Measurements from ENCODE around the gene TMEM100.
A peak's percentile ranks its signal among the peaks of the same experiment; 100 is the strongest.

Gene TMEM100

DNA sequence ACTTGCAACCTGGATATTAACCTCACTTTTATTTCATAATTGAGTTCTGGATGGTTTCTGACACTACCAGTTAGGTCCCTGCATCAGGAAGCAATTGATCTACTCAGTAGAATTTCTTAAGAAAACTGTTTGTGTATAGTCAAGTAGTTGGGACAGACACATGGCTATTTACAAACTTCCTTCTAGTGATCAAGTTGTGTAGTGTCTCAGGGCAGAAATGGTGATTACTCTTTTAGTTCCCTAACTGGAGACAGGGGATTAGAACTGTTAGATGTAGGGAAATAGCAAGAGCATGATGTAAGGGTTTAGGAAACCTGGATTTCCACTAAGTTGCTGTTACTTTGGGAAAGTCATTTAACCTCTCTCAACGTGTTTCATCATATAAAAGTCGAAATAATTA is 30.4 kb downstream of the TMEM100 start:
- no peaks in the 10 kb centered on the region for H3K4me1 ChIP-seq (ENCODE audit: low read length)
- TF ChIP-seq, protein P1, sequence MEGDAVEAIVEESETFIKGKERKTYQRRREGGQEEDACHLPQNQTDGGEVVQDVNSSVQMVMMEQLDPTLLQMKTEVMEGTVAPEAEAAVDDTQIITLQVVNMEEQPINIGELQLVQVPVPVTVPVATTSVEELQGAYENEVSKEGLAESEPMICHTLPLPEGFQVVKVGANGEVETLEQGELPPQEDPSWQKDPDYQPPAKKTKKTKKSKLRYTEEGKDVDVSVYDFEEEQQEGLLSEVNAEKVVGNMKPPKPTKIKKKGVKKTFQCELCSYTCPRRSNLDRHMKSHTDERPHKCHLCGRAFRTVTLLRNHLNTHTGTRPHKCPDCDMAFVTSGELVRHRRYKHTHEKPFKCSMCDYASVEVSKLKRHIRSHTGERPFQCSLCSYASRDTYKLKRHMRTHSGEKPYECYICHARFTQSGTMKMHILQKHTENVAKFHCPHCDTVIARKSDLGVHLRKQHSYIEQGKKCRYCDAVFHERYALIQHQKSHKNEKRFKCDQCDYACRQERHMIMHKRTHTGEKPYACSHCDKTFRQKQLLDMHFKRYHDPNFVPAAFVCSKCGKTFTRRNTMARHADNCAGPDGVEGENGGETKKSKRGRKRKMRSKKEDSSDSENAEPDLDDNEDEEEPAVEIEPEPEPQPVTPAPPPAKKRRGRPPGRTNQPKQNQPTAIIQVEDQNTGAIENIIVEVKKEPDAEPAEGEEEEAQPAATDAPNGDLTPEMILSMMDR (IDR thresholded peaks at IDR 0.05; ENCODE audit: low read length), result no peak
- no peak for TF ChIP-seq EZH2phosphoT487 (IDR thresholded peaks at IDR 0.05; ENCODE audit: low read length)
- H3K79me2 ChIP-seq (ENCODE audit: low read length), result no peaks in the 10 kb centered on the region
- H3K27ac ChIP-seq (ENCODE audit: low read length), result no peak overlapping the region
- H3F3A ChIP-seq (ENCODE audit: insufficient read depth, low read length), result no peaks in the 10 kb centered on the region
- no peak overlapping the region for H3K4me3 ChIP-seq (ENCODE audit: low read length)
- no peaks in the 10 kb centered on the region for H3K27me3 ChIP-seq (replicated peaks; ENCODE audit: insufficient read depth, low read length)
- no peaks in the 10 kb centered on the region for H3K9me3 ChIP-seq (replicated peaks; ENCODE audit: insufficient read depth, low read length)
- H3K4me2 ChIP-seq (ENCODE audit: low read depth, low read length), result no peak overlapping the region
- no peaks in the 10 kb centered on the region for H3K9me2 ChIP-seq (replicated peaks; ENCODE audit: insufficient read depth, low read length)
- H4K20me1 ChIP-seq (ENCODE audit: insufficient read depth, low read length), result no peaks in the 10 kb centered on the region
- H2AFZ ChIP-seq (ENCODE audit: low read length), result no peak overlapping the region
- DNase-seq, result no peak
- no peaks in the 10 kb centered on the region for H3K36me3 ChIP-seq (replicated peaks; ENCODE audit: insufficient read depth, low read length)
- no peak overlapping the region for H3K9ac ChIP-seq (ENCODE audit: low read length)

DNA sequence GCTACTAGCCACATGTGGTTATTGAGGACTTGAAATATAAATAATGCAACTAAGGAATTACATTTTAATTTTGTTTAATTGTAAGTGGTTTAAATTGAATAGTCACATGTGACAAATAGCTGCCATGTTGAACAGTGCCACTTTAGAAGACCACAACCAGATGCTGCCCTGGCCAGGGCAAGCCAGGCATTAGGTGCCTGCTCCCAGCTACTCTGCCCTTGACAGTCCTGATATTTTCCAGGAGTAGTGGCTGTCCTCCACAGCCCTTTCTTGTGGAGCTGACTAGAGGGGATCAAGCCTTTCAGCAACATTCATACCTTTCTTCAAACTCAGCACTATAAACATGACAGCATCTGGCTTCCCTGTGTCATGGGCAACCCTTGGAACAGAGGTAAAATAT is 31.0 kb downstream of the TMEM100 start:
- Histone ChIP-seq H3K4me1 (ENCODE audit: low read length) (no peaks in the 10 kb centered on the region), H4K20me1 (ENCODE audit: insufficient read depth, low read length) (no peaks in the 10 kb centered on the region), H3K9me2 (replicated peaks; ENCODE audit: insufficient read depth, low read length) (no peaks in the 10 kb centered on the region), H3K79me2 (ENCODE audit: low read length) (no peaks in the 10 kb centered on the region), H3K9ac (ENCODE audit: low read length) (no peak overlapping the region), H3F3A (ENCODE audit: insufficient read depth, low read length) (no peaks in the 10 kb centered on the region), H3K27me3 (replicated peaks; ENCODE audit: insufficient read depth, low read length) (no peaks in the 10 kb centered on the region), H3K9me3 (replicated peaks; ENCODE audit: insufficient read depth, low read length) (no peaks in the 10 kb centered on the region), H3K36me3 (replicated peaks; ENCODE audit: insufficient read depth, low read length) (no peaks in the 10 kb centered on the region), H3K4me3 (ENCODE audit: low read length) (no peak overlapping the region), H3K27ac (ENCODE audit: low read length) (no peak overlapping the region), H3K4me2 (ENCODE audit: low read depth, low read length) (no peak overlapping the region), H2AFZ (ENCODE audit: low read length) (no peak overlapping the region)
- TF ChIP-seq EZH2 (optimal IDR thresholded peaks at IDR 0.05; ENCODE audit: low read depth, low read length), result no peak
- no peak for TF ChIP-seq EZH2phosphoT487 (IDR thresholded peaks at IDR 0.05; ENCODE audit: low read length)
- TF ChIP-seq, protein P1 (IDR thresholded peaks at IDR 0.05; ENCODE audit: low read length), result no peak
- DNase-seq, result no peak

DNA sequence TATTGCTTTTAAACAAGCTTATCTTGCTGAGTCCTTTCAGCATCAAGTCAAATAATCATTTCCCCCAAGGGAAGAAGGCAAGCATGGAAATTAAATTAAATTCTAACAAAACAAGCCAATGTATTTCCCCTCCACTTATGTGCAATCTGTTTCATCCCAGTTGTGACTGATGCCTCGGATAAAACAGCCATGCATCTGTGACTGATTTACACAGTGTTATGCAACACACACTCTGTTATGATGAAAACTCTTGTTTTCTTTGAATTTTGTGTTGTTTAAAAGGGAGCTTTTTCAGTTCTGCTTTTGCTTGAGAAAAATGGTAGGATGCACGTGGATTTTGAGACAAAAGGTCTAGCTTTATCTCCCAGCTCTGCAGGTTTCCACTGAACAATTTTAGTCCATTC is 32.6 kb downstream of the TMEM100 start:
- no peak overlapping the region for H3K4me2 ChIP-seq (ENCODE audit: low read depth, low read length)
- no peaks in the 10 kb centered on the region for H4K20me1 ChIP-seq (ENCODE audit: insufficient read depth, low read length)
- H3K4me1 ChIP-seq (ENCODE audit: low read length), result no peaks in the 10 kb centered on the region
- H3K79me2 ChIP-seq (ENCODE audit: low read length), result no peaks in the 10 kb centered on the region
- TF ChIP-seq EZH2 (optimal IDR thresholded peaks at IDR 0.05; ENCODE audit: low read depth, low read length) (no peak), EZH2phosphoT487 (IDR thresholded peaks at IDR 0.05; ENCODE audit: low read length) (no peak)
- TF ChIP-seq, protein P1 (IDR thresholded peaks at IDR 0.05; ENCODE audit: low read length), result no peak
- no peaks in the 10 kb centered on the region for H3K27me3 ChIP-seq (replicated peaks; ENCODE audit: insufficient read depth, low read length)
- H3K9ac ChIP-seq (ENCODE audit: low read length), result no peak overlapping the region
- H3F3A ChIP-seq (ENCODE audit: insufficient read depth, low read length), result no peaks in the 10 kb centered on the region
- DNase-seq, result peak; percentile 10
- H3K9me2 ChIP-seq (replicated peaks; ENCODE audit: insufficient read depth, low read length), result no peaks in the 10 kb centered on the region
- H3K36me3 ChIP-seq (replicated peaks; ENCODE audit: insufficient read depth, low read length), result no peaks in the 10 kb centered on the region
- no peak overlapping the region for H3K27ac ChIP-seq (ENCODE audit: low read length)
- H2AFZ ChIP-seq (ENCODE audit: low read length), result no peak overlapping the region
- H3K4me3 ChIP-seq (ENCODE audit: low read length), result no peak overlapping the region
- no peaks in the 10 kb centered on the region for H3K9me3 ChIP-seq (replicated peaks; ENCODE audit: insufficient read depth, low read length)

Measured in MM.1S (cell line).